22Rv1 (cell line): ENCODE results near the gene SLC8A1.

Experiments used
- ZFX ChIP-seq: fragments of 450-650 bp; IDR thresholded peaks from 2 replicates; pipeline ENCODE4 v1.6.1; 2017; ENCODE audit warnings: antibody characterized with exemption, borderline replicate concordance
- TF ChIP-seq, protein P1 (sequence below): fragments of 450-650 bp; IDR thresholded peaks from 2 replicates; pipeline ENCODE4 v1.5.1; 2017; ENCODE audit warnings: mild to moderate bottlenecking

DNA sequence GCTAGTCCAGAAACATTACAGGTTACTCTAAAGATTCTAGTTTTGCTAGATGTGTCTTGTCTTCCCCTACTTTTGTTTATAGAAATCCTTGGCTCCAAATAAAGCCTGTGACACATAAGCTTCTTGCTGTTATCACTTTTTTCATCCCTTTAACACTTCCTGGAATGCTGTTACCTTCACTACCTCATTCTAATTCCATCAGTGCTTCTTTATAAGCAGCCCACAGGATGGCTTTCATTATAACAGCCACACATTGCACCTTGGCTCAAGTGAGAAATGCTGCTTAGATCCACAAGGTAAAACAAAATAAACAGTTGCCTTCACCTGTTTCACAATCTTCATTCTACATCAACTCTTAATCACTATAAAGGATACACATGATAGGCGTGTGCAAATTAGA lies 221.7 kb downstream of the SLC8A1 start:
- TF ChIP-seq, protein P1, sequence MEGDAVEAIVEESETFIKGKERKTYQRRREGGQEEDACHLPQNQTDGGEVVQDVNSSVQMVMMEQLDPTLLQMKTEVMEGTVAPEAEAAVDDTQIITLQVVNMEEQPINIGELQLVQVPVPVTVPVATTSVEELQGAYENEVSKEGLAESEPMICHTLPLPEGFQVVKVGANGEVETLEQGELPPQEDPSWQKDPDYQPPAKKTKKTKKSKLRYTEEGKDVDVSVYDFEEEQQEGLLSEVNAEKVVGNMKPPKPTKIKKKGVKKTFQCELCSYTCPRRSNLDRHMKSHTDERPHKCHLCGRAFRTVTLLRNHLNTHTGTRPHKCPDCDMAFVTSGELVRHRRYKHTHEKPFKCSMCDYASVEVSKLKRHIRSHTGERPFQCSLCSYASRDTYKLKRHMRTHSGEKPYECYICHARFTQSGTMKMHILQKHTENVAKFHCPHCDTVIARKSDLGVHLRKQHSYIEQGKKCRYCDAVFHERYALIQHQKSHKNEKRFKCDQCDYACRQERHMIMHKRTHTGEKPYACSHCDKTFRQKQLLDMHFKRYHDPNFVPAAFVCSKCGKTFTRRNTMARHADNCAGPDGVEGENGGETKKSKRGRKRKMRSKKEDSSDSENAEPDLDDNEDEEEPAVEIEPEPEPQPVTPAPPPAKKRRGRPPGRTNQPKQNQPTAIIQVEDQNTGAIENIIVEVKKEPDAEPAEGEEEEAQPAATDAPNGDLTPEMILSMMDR = no peak
- no peak for TF ChIP-seq ZFX
